Posterior cingulate gyrus (tissue), 11 donors: ENCODE results near the gene HNRNPA0.

ENCODE experiments used
- DNase-seq, 10 donors: peaks; one replicate each; pipeline versions ENCODE4 v3.0.0 to v3.0.0-alpha.2; 2020 to 2021; ENCODE audit warnings: mixed read lengths in 3 of 10
- intact Hi-C: fragments of 100-400 bp; cut with DNase I; formaldehyde crosslinking; loops from one replicate; pipeline ENCODE4 v1.15.1; 2023

The HNRNPA0 gene

DNA sequence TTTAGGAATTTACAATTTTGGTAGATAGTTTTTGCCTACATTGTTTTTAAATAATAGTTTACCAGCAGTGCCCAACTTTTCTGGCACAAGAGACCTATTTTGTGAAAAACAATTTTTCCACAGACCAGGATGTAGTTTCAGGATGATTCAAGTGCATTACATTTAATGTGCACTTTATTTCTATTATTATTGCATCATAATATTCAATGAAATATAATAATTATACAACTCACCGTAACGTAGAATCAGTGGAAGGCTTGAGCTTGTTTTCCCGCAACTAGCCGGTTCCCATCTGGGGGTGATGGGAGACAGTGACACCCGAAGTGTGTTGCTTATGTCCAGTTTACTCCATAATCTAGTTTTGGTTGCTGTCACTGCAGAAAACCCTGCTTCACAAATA, 3.5 kb upstream of the HNRNPA0 start:
- DNase-seq, result no peak
- intact Hi-C loops, result loop anchor here (10.0 kb wide), 1 partner anchor 127 kb away; the partner anchor contains the start of gene PKD2L2

DNA sequence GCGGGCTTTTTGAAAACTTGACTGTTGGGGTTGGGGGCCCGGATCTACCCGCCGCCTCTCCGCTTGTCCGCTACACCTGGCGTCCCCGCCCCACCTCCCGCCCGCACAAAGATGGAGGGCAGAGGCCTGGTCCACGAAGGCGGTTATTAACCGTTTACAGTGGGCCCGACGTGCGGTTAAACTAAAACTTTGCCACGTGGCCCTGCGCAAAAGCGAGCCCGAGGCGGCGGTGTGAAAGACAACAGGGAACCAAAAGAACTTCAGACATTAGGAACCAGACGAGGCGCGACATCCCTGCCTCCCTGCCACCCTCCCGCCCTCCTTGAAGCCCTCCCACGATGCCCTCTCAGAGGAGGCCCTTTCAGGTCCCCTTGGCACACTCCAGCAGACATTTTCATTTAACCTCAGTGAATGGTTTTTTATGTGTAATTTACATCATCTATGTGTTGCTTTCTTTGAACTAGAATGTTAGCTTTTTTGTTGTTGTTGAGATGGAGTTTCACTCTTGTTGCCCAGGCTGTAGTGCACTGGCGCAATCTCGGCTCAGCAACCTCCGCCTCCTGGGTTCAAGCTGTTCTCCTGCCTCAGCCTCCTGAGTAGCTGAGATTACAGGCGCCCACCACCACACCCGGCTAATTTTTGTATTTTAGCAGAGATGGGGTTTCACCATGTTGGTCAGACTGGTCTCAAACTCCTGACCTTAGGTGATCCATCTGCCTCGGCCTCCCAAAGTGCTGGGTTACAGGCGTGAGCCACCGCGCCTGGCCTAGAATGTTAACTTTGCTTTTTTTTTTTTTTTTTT, 999 bp upstream of the HNRNPA0 start:
- peak in 1 of 10 donors; percentile 61 for DNase-seq
- intact Hi-C loops, result loop anchor here (10.0 kb wide), 1 partner anchor 130 kb away; the partner anchor contains the start of gene PKD2L2

DNA sequence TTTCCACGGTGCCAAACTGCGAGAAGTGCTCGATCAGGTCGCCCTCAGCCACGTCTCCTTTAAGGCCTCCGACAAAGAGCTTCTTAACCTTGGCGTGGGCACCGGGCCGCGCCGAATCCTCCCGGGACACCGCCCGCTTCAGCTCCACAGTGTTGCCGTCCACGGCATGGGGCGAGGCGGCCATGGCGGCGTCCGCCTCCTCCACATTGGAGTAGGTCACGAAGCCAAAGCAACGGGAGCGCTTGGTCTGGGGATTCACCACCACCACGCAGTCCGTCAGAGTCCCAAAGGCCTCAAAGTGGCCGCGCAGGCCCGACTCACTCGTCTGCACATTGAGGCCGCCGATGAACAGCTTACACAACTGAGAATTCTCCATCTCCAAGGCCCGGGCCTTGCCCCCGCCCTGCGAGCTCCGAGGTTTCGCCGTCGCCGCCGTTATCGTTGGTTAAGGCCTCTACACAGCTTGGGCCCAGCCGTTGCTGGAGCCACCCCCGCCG, 424 bp downstream of the HNRNPA0 start:
- DNase-seq, result peak in 7 of 10 donors; percentile 36 to 92 (median 50)
- intact Hi-C loops, result loop anchor here (10.0 kb wide), 1 partner anchor 131 kb away; the partner anchor contains the start of gene PKD2L2

DNA sequence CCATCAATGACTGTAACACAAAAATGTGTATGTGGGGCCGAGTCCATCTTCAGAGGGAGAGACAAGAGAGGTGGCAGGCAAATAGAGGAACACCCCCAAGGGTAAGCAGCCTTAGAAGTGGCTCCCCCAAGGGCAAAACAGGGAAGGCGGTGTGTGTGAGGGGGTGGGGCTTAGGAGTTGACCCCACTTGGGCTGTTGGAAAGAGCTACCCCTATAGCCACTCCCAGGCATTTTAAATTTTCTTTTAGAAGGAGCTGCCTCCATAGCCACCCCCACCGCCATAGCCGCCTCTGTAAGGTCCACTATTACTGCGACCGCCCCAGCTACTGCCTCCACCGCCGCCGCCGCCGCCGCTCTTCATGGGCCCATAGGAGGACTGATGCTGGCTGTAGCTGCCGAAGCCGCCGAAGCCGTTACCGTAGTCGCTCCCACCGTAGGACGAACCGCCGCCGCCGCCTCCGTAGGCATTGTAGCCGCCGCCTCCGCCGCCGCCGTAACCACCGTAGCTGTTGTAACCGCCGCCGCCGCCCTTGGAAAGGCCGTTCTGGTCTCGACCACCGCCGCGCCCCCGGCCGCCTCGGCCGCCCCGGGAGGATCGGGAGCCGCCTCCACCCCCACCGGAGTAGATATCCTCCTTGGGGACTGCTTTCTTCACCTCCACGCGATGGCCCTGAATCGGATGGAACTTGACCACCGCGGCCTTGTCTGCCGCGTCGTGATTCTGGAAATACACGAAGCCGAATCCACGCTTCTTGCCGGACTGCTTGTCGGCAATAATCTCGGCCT, 1.1 kb downstream of the HNRNPA0 start:
- intact Hi-C loops, result loop anchor here (1.0 to 10.0 kb wide), 2 partner anchors 132 to 380 kb away; partner anchors contain the start of gene PKD2L2
- peak in 6 of 10 donors; percentile 17 to 89 (median 48) for DNase-seq

DNA sequence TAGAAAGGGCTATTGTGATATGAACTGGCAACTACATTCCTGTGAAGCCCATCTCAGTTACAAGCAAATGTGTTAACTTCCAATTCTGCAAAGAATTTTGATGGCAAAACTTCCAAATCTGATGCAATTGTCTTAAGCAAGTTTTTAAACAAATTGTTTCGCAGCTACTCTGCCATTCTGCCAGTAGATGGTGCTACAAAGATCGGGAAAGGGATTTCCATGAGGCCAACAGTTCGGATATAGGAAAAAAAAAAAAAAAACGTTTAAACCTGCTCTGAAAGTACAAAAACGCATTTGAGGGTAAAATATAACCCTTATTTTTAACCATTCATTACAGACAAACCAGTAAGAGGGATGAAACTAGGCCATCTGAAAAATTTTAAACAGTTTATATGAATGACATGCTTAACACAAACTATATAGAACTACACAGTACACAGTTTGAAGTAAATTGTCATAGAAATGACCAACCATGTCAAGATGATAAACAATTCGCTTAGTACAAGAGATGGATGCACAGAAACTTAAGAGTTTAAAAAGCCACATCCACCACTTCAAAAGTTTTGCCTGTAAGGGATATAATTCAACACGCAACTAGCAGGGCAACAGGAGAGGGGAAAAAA, 2.2 kb downstream of the HNRNPA0 start:
- DNase-seq, result peak in 1 of 10 donors; percentile 15
- intact Hi-C loops, result loop anchor here (1.0 to 10.0 kb wide), 2 partner anchors 133 to 381 kb away; partner anchors contain the start of gene PKD2L2

DNA sequence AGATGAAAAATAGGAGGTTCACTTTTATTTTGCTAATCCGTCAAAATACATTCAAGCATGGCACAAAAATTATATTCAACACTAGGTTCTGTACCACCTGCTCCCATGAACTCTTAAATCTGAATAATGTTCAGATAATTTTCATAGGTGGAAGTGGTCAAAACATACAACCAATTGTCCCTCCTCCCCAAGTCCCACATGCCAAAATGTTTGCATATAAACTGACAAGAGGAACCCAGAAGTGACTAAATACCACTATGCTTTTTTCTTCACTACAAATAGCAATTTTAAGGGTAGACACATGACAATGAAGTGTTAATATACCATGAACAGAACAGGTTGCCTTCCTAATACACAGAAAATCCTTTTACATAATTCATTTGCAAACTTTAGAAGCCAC, 3.7 kb downstream of the HNRNPA0 start:
- intact Hi-C loops, result loop anchor here (10.0 kb wide), 1 partner anchor 134 kb away; the partner anchor contains the start of gene PKD2L2
- no peak for DNase-seq

DNA sequence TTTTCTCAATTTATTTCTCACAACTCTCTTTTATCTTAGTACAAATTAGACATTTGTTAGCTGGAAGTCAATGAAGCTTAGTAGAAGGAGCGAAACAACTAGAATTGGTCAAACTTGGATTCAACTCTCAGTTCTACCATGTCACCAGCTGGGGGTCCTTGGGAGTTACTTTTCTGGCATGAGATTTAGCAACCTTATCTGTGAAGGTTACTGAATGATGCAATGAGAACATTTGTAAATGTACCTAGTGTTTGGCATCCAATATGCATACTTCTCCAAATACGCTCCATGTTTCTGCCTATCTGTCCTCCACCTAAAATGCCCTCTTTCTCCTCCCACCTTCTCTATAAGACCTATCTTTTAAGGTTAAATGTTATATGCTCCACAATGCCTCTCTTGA, 6.3 kb downstream of the HNRNPA0 start:
- intact Hi-C loops, result no loop called here
- DNase-seq, result no peak

DNA sequence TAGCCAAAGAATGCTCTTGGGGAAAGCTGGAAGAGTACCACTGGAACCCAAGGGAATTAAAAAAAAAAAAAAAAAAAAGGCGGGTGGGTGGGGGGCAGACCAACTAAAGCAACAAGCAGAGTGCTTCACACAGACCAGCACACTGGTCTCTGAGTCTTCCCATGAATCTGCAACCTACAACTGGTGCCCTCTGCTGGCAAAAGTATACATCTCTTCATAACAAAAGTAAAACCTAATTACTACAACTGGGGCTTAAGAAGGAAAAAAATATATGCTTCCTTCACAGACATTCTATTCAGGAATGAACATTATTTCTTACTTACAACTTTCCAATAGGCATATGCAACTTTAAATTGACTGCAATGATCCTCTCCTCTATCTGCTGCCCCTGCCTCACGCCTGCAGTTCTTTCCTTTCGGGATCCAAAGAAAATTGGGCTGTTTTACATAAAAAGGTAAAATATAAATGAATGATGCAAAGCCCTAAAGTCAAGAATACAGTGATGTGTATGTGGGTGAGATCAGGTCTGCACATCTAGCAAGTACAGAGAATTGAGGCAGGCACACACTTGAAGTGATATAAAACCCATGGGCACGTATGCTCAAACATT, 11.0 kb downstream of the HNRNPA0 start:
- intact Hi-C loops, result loop anchor here (1.0 kb wide), 1 partner anchor 114 kb away; no protein-coding TSS in a partner anchor
- peak in 5 of 10 donors; percentile 31 to 83 (median 41) for DNase-seq

DNA sequence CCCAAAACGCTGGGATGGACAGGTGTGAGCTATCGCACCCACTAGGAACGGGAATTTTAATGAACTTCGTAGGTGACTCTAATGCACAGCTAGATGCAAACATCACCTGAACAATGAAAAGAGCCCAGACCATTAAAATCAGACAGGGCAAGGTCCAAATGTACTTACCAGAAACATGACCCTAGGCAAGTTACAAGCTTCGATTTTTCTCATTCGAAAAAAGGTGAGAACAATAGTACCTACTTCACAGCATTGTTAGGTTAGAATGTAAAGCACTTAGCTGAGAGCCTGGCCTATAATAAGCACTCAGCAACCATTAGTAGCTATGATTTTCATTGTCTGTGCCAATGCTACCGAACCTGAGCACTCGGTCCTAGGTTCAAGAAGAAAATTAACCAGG, 12.4 kb downstream of the HNRNPA0 start:
- DNase-seq, result no peak
- intact Hi-C loops, result no loop called here

DNA sequence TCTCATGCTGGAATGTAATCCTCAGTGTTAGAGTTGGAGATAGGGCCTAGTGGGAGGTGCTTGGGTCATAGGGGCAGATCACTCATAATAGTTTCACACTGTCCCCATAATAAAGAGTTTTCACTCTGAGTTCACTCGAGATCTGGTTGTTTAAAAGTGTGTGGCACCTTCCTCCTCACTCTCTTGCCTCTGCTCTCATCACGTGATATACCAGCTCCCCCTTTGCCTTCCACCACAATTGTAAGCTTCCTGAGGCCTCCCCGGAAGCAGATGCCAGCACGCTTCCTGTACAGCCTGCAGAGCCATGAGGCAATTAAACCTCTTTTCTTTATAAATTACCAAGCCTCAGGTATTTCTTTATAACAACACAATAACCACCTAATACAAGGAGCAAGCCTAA, 14.4 kb downstream of the HNRNPA0 start:
- no peak for DNase-seq
- intact Hi-C loops, result no loop called here

DNA sequence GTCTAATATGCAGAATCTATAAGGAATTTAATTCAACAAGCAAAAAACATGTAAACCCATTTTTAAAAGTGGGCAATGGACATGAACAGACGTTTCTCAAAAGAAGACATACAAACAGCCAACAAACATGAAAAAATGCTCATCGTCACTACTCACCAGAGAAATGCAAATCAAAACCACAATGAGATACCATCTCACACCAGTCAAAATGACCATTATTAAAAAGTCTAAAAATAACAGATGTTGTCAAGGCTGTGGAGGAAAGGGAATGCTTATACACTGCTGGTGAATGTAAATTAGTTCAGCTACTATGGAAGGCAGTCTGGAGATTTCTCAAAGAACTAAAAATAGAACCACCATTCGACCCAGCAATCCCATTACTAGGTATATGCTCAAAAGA, 15.2 kb downstream of the HNRNPA0 start:
- intact Hi-C loops, result no loop called here
- no peak for DNase-seq

DNA sequence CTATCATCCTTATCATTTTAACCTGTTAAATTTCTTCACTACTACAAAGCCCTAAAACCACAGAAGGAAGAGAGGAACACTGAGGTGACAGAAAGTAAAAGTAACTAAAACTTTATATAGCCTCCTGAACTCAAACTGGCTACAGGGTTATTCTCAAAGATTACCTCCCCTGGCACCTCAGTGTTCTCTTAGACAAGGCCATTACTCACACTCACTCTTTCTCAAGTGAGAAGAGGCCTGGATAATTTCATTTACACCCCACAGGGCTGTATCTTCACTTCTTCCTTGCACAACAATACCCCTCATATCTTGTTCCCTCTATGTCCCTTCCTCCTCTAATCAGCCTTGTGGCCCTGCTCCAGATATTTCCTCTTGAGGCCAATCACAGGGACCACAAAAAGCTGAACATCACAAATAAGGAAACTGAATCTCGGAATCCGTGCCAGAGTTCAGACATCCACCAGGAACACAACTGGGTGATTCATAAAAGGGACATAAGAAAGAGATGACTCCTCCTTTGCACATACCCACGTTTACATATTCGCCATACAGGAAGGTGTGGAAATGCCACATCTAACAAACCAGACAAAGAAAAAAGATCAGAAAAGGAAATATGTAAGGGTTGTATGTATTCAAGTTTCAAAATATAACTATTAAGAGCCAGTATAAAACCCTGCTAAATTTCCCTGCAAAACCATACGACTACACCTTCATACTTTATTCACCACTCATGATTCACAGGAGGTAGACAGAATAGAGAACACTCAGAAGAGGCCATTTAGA, 16.6 kb downstream of the HNRNPA0 start:
- intact Hi-C loops, result no loop called here
- DNase-seq, result no peak

DNA sequence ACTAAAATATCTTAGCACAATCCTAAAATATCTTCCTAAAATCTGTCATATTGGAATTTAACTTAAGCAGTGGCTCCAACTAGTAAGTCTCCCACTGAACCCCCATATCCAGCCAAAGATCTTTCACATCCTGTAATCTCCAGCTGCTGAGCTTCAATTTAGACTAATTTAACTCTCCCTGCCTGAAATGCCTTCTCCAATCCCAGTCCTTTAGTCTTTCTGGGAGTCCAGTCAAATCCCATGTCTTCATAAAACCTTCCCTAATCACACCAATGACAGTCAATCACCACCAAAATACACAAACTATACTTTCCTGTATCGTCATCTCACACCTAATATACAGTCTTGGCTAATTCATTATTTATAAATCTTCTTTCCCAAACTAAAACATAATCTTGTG, 17.7 kb downstream of the HNRNPA0 start:
- intact Hi-C loops, result no loop called here
- no peak for DNase-seq

DNA sequence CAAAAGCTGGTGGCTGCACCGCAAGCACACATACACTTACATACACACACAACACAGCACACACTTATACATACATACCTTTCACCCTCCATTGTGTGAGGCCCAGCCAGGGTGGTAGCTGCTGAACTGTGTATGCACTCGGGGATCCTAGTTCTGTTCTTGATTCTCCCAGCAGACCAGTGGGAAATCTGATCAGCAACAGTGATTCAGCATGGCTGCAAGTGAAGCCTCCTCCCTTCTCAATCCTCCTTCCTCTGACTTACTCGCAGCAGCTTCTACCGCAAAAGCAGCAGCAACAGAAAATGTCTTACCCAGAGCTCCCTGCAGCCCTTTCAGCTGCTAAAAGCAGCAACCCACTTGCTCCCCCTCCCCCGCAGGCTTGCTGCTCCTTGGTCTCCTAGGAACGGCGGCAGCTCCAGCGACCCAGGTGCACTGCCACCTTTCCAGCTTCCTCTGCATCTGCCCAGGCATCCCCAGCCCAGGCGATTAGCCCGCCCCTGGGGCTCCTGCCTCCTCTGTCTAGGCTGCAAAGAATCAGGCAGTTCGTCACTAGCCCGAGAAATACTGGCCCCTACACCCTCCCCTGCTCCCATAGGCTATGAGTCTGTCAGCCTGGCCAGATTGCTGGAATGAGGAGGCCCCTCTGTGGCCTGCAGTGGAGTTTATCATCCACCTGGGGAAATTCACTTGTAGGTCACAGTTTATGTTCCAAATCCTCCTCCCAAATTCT, 18.4 kb downstream of the HNRNPA0 start, which contains the start of gene KLHL3:
Gene KLHL3 (minus strand): TSS at position 535 of the 730 bp plus-strand sequence. CDS start 443 bp downstream, at position 92.
- DNase-seq, result peak; percentile 16 to 92 (median 50)

DNA sequence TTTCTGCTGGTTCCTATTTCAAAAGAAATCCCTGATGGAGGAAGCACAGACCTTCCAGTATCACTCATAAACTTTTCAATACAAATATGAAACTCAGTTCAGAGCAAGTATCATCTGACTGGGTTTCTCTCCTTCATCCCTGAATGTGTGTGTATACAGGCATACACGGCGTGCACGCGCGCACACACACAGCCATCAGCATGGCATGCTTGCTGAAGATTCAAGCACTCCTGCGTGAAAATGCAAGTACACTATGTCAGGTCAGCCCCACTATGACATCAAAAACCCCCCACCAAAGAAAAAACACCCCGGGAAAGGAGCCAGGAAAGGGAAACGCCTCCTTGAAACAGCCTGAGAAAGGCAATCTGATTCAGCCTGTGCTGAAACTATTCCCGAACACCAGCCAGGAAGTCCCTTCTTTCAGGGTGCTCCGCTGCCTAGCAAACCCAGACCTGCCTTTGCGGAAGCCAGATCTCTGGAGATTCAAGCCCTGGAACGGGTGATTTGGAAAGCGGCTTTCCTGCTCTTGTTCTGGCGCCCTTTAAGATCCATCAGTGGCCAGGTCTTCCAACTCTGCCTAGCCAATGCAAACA, 19.1 kb downstream of the HNRNPA0 start:
- peak; percentile 9 to 82 (median 40) for DNase-seq
- intact Hi-C loops, result no loop called here

More for the DNA sequence above, 18.4 kb downstream of the HNRNPA0 start, which contains the start of gene KLHL3:
- intact Hi-C loops, result no loop called here

DNA sequence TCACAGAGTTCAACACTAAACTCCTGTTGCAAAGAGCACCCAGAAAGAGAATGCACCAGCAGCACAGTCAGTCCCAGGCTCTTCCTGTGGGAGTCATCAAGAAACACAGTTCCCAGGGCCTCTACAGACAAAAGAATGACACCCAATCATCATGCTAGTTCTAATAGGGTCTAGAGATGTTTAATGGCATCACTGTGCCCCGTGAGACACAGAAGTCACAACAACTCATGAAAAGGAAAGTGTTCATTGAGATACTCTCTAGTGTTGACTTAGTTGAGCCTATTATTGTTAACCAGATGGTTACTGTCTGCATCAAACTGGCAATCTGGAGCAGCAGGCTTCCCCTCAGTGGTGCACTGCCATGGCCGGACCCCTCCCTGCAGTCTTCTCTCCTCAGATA, 19.8 kb downstream of the HNRNPA0 start:
- intact Hi-C loops, result no loop called here
- peak in 1 of 10 donors; percentile 46 for DNase-seq

DNA sequence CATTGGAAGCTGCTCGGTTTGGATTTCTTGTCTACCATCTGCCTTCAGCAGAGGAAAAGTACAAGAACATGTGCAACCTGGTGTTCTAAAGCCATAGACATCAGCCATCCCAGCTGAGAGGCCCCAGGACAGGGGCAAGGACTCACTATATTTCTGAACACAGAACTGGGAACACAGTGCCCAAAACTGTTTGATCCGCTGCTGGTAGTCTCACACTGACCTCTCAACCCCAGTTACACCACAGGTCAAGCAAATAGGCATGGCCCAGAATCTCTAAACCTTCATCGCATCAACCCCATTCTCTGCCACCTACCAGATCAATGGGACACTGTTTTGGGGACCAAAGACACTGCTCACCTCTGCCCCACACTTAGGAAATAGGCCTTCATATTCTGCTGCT, 20.2 kb downstream of the HNRNPA0 start:
- intact Hi-C loops, result no loop called here
- DNase-seq, result no peak

DNA sequence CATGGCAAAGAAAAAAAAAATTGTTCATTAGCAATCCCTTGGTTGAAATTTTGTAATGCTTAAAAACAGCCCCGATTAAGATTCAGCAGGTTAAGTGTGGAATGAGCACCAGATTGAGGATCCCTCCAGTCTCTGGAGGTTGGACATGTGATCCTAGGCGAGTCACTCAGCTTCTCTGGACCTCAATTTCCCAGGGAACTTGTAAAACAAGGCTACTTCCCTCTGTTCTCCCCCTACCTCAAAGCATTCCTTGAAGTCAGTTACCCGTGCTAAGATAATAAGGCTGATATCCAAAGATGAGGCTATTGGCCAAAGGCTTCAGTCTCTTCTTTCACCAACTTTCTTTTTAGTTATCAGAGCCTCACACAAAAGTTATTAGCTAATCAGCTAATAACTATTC, 21.2 kb downstream of the HNRNPA0 start:
- intact Hi-C loops, result no loop called here
- no peak for DNase-seq
